ENCODE data around the gene SPPL2B. TPM values are rescaled to one million over a fixed set of nuclear protein-coding genes. Genes with fewer than 3 reads are reported as not detected.

The SPPL2B gene
- total RNA-seq, 2 donors from 2014 or later: 108 to 206 TPM

- no peaks in the 10 kb centered on the region for H3K27me3 ChIP-seq
- no peak overlapping the region for H3K9ac ChIP-seq (ENCODE audit: low read depth in 2 of 2, low read length in 2 of 2)
- no peak for TF ChIP-seq CTCF (IDR thresholded peaks at IDR 0.05)
- no peak overlapping the region for H3K27ac ChIP-seq
- peaks cover 7% of the 10 kb centered on the region for H3K4me1 ChIP-seq
- intact Hi-C loops (cut with DNase I): no loop called here
- H3K4me3 ChIP-seq: no peak overlapping the region
- DNase-seq: no peak
- H3K9me3 ChIP-seq: no peaks in the 10 kb centered on the region
- H3K36me3 ChIP-seq: no peaks in the 10 kb centered on the region
These were observed 9.7 kb downstream of the SPPL2B start for GRCh38 chr19:2338055-2338615.

GRCh38 chr19:2338751-2339643 lies 10.5 kb downstream of the SPPL2B start:
- Histone ChIP-seq H3K9me3 (no peaks in the 10 kb centered on the region), H3K27ac (no peak overlapping the region), H3K36me3 (no peaks in the 10 kb centered on the region), H3K4me1 (peaks cover under 1% of the 10 kb centered on the region), H3K27me3 (no peaks in the 10 kb centered on the region), H3K9ac (ENCODE audit: low read depth in 2 of 2, low read length in 2 of 2) (no peak overlapping the region), H3K4me3 (no peak overlapping the region)
- TF ChIP-seq CTCF (IDR thresholded peaks at IDR 0.05): no peak
- intact Hi-C loops (cut with DNase I): no loop called here
- DNase-seq: no peak

GRCh38 chr19:2339644-2340310 lies 11.3 kb downstream of the SPPL2B start:
- DNase-seq: no peak
- H3K36me3 ChIP-seq: no peaks in the 10 kb centered on the region
- intact Hi-C loops (cut with DNase I): no loop called here
- H3K27me3 ChIP-seq: no peaks in the 10 kb centered on the region
- no peak overlapping the region for H3K27ac ChIP-seq
- no peak overlapping the region for H3K9ac ChIP-seq (ENCODE audit: low read depth in 2 of 2, low read length in 2 of 2)
- H3K4me1 ChIP-seq: no peaks in the 10 kb centered on the region
- TF ChIP-seq CTCF (IDR thresholded peaks at IDR 0.05): no peak
- H3K4me3 ChIP-seq: no peak overlapping the region
- H3K9me3 ChIP-seq: no peaks in the 10 kb centered on the region

GRCh38 chr19:2340496-2341243 lies 12.2 kb downstream of the SPPL2B start:
- no peak for TF ChIP-seq CTCF (IDR thresholded peaks at IDR 0.05)
- Histone ChIP-seq H3K9me3 (no peaks in the 10 kb centered on the region), H3K27me3 (no peaks in the 10 kb centered on the region), H3K36me3 (no peaks in the 10 kb centered on the region), H3K4me3 (no peak overlapping the region), H3K4me1 (no peaks in the 10 kb centered on the region), H3K9ac (ENCODE audit: low read depth in 2 of 2, low read length in 2 of 2) (no peak overlapping the region), H3K27ac (no peak overlapping the region)
- intact Hi-C loops (cut with DNase I): no loop called here
- no peak for DNase-seq

- no peak overlapping the region for H3K9ac ChIP-seq (ENCODE audit: low read depth in 2 of 2, low read length in 2 of 2)
- no peak overlapping the region for H3K4me3 ChIP-seq
- no peaks in the 10 kb centered on the region for H3K9me3 ChIP-seq
- H3K27ac ChIP-seq: no peak overlapping the region
- no peak for DNase-seq
- no peaks in the 10 kb centered on the region for H3K27me3 ChIP-seq
- intact Hi-C loops (cut with DNase I): no loop called here
- no peaks in the 10 kb centered on the region for H3K36me3 ChIP-seq
- TF ChIP-seq CTCF (IDR thresholded peaks at IDR 0.05): no peak
- no peaks in the 10 kb centered on the region for H3K4me1 ChIP-seq
These were observed 12.8 kb downstream of the SPPL2B start for GRCh38 chr19:2341244-2341751.
